ENCODE data around the gene BTN3A1. TPM values are rescaled to one million over a fixed set of nuclear protein-coding genes. Genes with fewer than 3 reads are reported as not detected.

Gene BTN3A1
- total and polyA plus RNA-seq, 2 of the 8 experiments (the other 6 are each of a cell fraction or from before 2014, with no cell fraction given), result 4.7 to 5.6 TPM

- TF ChIP-seq CEBPB (IDR thresholded peaks at IDR 0.05; ENCODE audit: low read depth, low read length), result no peak
- TF ChIP-seq ATF2 (IDR thresholded peaks at IDR 0.05; ENCODE audit: low read length), result no peak
- no peak for TF ChIP-seq CBX8 (IDR thresholded peaks at IDR 0.05; ENCODE audit: borderline replicate concordance, low read depth, low read length)
- TF ChIP-seq TCF12 (IDR thresholded peaks at IDR 0.05; ENCODE audit: low read depth, low read length), result no peak
- no peak for TF ChIP-seq MAX (IDR thresholded peaks at IDR 0.05)
- TF ChIP-seq HDAC6 (IDR thresholded peaks at IDR 0.05; ENCODE audit: low read depth, low read length), result no peak
- TF ChIP-seq YY1 (IDR thresholded peaks at IDR 0.05; ENCODE audit: low read depth, low read length), result no peak
- no peak for TF ChIP-seq SIRT6 (IDR thresholded peaks at IDR 0.05; ENCODE audit: low read length)
- no peak for TF ChIP-seq FOSL1 (IDR thresholded peaks at IDR 0.05; ENCODE audit: insufficient read depth, low read depth, low read length)
- TF ChIP-seq JUN (IDR thresholded peaks at IDR 0.05; ENCODE audit: low read depth, low read length), result no peak
- no peak for TF ChIP-seq RFX5 (IDR thresholded peaks at IDR 0.05; ENCODE audit: borderline replicate concordance, low read depth, low read length)
- TF ChIP-seq JUND (IDR thresholded peaks at IDR 0.05; ENCODE audit: low read length), result no peak
- no peak for TF ChIP-seq SIX5 (IDR thresholded peaks at IDR 0.05; ENCODE audit: low read depth, low read length)
- TF ChIP-seq SP2 (IDR thresholded peaks at IDR 0.05; ENCODE audit: low read length), result no peak
- no peak for TF ChIP-seq TEAD4 (IDR thresholded peaks at IDR 0.05; ENCODE audit: low read depth, low read length)
- TF ChIP-seq BCL11A (IDR thresholded peaks at IDR 0.05; ENCODE audit: low read depth in 2 of 2, low read length in 2 of 2), result no peak
- no peak for TF ChIP-seq POU5F1 (IDR thresholded peaks at IDR 0.05; ENCODE audit: low read depth, low read length)
Observed at GRCh38 chr6:26387565-26387964, 14.5 kb upstream of the BTN3A1 start (continued).

All from H1 (cell line).